Activated CD8-positive, alpha-beta memory T cell treated with anti-CD3 and anti-CD28 coated beads, Interleukin-2, amount 10 ng/mL, durations not matched to agents 7 days and 5 days (primary cell): ENCODE measurements around the gene HECTD4. TPM values are rescaled to one million over a fixed set of nuclear protein-coding genes. Genes with fewer than 3 reads are reported as not detected.

ENCODE experiments used
- ATAC-seq: fragments of 150-1000 bp; cut with Tn5 transposase; one replicate; pipeline ENCODE4 v1.10.0; 2021; ENCODE audit warnings: moderate library complexity
- CTCF ChIA-PET: fragments of 350-600 bp; sonication (Branson Sonifier 250); formaldehyde crosslinking; loops from one replicate; lab custom pipeline; 2021; ENCODE audit warnings: antibody characterized with exemption; lab: Charles Lee
- DNase-seq: peaks from one replicate; pipeline ENCODE4 v3.0.0-alpha.2; 2020
- H3K27ac Mint-ChIP-seq: one replicate; pipeline ENCODE4 v1.8.0; 2021; ENCODE audit warnings: mild to moderate bottlenecking, mixed read lengths
- H3K27me3 Mint-ChIP-seq: one replicate; pipeline ENCODE4 v1.8.0; 2021; ENCODE audit warnings: mixed read lengths
- H3K36me3 Mint-ChIP-seq: one replicate; pipeline ENCODE4 v1.8.0; 2021; ENCODE audit warnings: mild to moderate bottlenecking, mixed read lengths
- H3K4me1 Mint-ChIP-seq: one replicate; pipeline ENCODE4 v1.8.0; 2021; ENCODE audit warnings: mixed read lengths
- H3K4me3 Mint-ChIP-seq: one replicate; pipeline ENCODE4 v1.8.0; 2021; ENCODE audit warnings: mild to moderate bottlenecking, moderate library complexity, mixed read lengths
- H3K9me3 Mint-ChIP-seq: one replicate; pipeline ENCODE4 v1.8.0; 2022; ENCODE audit warnings: low read depth, mixed read lengths
- total RNA-seq, 2 experiments: library from RNA; stranded (reverse); gene quantifications; one replicate each; pipeline ENCODE4 v1.2.3, GENCODE V29; 2021

HECTD4 gene
- total RNA-seq, 2 experiments from 2014 or later: 49.3 to 55.4 TPM

- CTCF ChIA-PET: interaction anchor here (1.6 kb wide), 1 partner anchor 91 kb away, joined by 4 read pairs; no protein-coding TSS in a partner anchor
- Mint-ChIP-seq H3K27ac (no peak overlapping the region), H3K27me3 (no peaks in the 10 kb centered on the region), H3K36me3 (peaks cover 5% of the 10 kb centered on the region), H3K9me3 (no peaks in the 10 kb centered on the region), H3K4me3 (no peak overlapping the region), H3K4me1 (peaks cover 6% of the 10 kb centered on the region)
- DNase-seq (no peak), ATAC-seq (no peak)
These were observed 86.0 kb downstream of the HECTD4 start for GRCh38 chr12:112296183-112296582.

DNA sequence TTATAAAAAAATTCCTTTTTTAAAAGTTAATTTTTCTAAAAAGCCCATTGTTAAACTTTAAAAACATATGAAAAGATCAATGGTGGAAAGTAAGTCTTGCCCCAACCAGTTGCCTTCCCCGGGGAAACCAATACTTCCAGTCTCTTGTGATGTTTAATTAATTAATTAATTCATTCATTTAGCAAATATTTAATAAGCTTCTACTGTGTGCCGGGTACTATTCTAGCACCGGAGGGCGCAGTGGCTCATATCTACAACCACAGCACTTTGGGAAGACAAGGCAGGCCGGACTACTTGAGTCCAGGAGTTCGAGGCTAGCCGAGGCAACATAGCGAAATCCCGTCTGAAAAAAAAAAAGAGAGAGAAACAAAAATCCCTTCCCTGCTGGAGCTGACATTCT, 87.4 kb downstream of the HECTD4 start:
- DNase-seq (no peak), ATAC-seq (no peak)
- Mint-ChIP-seq H3K27me3 (no peaks in the 10 kb centered on the region), H3K36me3 (peaks cover 8% of the 10 kb centered on the region), H3K4me1 (peaks cover 6% of the 10 kb centered on the region), H3K27ac (no peak overlapping the region), H3K9me3 (peaks cover 4% of the 10 kb centered on the region), H3K4me3 (no peak overlapping the region)
- CTCF ChIA-PET: interaction anchor here (0.6 to 1.6 kb wide), 2 partner anchors 34 to 92 kb away, joined by 3 to 4 read pairs; no protein-coding TSS in a partner anchor

DNA sequence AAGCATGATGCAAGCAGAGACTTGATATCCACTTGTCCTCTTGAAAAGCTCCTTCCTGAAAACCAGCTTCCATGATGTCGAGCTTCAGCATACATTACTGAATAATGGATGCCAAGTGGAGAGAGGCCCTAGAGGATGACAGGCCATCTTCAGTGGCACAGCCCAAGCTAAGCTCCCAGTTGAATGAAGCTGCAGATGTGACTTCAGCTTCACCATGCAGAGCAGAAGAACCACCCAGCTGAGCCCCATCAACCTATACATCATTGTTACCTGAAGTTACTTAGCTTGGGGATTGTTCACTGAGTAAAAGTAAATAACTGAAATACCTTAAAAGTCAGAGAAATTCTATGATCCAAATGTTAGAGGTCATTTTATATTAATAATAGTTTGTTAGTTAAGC, 93.6 kb downstream of the HECTD4 start:
- DNase-seq: no peak
- CTCF ChIA-PET: no interaction called here
- H3K4me1 Mint-ChIP-seq: peaks cover 6% of the 10 kb centered on the region

DNA sequence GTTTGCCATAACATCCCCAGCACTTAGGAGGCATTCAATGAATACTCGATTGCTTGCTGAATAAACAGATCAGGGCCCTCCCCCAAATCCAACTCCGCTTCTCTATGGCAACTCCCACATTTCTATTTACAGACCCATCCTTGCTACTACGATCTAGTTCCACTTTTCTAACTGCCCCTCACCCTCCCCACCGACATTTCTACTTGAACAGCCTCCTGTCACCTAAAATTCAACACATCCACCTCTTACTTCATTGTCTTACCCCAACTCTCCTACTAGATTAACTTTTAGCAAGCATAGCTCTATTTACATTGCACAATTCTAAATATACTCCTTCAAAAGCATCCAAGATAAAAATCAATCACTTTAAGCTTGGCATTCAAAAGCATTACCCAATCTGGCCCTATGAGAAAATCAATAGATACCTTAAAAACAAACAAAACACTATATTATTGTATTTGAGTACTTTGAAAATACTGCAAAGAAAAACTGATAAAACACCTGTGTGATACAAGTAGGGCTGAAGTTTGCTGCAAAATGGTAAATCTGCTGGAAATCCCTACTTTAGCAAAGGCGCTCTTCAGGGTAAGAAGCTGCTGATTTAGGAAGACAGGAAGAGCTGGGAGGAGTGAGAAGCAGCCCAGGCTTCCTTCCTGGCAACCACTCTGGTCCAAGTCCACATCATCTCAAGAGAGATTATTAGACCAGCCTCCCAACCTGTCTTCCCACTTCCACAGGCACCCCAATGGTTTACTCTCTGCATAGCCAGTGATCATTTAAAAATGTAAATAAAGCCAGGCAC, 96.4 kb downstream of the HECTD4 start:
- ATAC-seq: no peak
- Mint-ChIP-seq H3K36me3 (peaks cover 9% of the 10 kb centered on the region), H3K9me3 (peaks cover 5% of the 10 kb centered on the region), H3K27me3 (no peaks in the 10 kb centered on the region), H3K27ac (no peak overlapping the region), H3K4me3 (no peak overlapping the region), H3K4me1 (no peaks in the 10 kb centered on the region)
- CTCF ChIA-PET: no interaction called here
- DNase-seq: no peak

More for the DNA sequence above, 93.6 kb downstream of the HECTD4 start:
- no peak overlapping the region for H3K27ac Mint-ChIP-seq
- peaks cover 15% of the 10 kb centered on the region for H3K36me3 Mint-ChIP-seq
- H3K9me3 Mint-ChIP-seq: peaks cover 8% of the 10 kb centered on the region
- H3K4me3 Mint-ChIP-seq: no peak overlapping the region
- no peak for ATAC-seq
- no peaks in the 10 kb centered on the region for H3K27me3 Mint-ChIP-seq

DNA sequence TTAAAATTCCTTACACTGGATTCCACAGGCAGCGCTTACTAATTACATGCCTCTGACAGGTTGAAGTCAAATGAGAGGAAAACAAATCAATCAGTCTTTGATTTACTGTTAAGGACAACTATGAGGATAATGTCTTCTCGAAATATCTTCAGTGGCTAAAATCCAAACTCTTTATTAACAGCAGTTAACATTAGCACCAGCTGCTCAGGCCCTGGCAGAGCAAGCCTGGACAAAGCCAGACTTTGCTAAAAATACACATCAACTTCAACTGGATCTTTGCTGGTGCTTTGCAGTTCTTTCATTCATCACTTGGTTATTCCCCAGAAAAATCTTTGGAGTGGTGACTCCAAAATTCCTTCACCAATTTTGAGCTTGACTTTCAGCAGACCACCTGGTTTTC, 98.7 kb downstream of the HECTD4 start:
- no peak for ATAC-seq
- CTCF ChIA-PET: interaction anchor here (0.5 to 1.0 kb wide), 4 partner anchors 81 to 772 kb away, joined by 3 read pairs; no protein-coding TSS in a partner anchor
- H3K4me3 Mint-ChIP-seq: no peak overlapping the region
- peaks cover 2% of the 10 kb centered on the region for H3K36me3 Mint-ChIP-seq
- no peaks in the 10 kb centered on the region for H3K27me3 Mint-ChIP-seq
- H3K4me1 Mint-ChIP-seq: no peaks in the 10 kb centered on the region
- no peaks in the 10 kb centered on the region for H3K9me3 Mint-ChIP-seq
- no peak overlapping the region for H3K27ac Mint-ChIP-seq
- no peak for DNase-seq

GRCh38 chr12:112282920-112283319, 99.3 kb downstream of the HECTD4 start:
- CTCF ChIA-PET: interaction anchor here (0.5 kb wide), 1 partner anchor 697 kb away, joined by 3 read pairs; no protein-coding TSS in a partner anchor
- no peaks in the 10 kb centered on the region for H3K4me1 Mint-ChIP-seq
- no peaks in the 10 kb centered on the region for H3K9me3 Mint-ChIP-seq
- no peak overlapping the region for H3K4me3 Mint-ChIP-seq
- ATAC-seq (no peak), DNase-seq (no peak)
- H3K27me3 Mint-ChIP-seq: no peaks in the 10 kb centered on the region
- H3K27ac Mint-ChIP-seq: no peak overlapping the region
- peaks cover 2% of the 10 kb centered on the region for H3K36me3 Mint-ChIP-seq

GRCh38 chr12:112275836-112276235, 106.4 kb downstream of the HECTD4 start:
- Mint-ChIP-seq H3K27ac (no peak overlapping the region), H3K4me1 (no peaks in the 10 kb centered on the region), H3K9me3 (no peaks in the 10 kb centered on the region), H3K27me3 (no peaks in the 10 kb centered on the region), H3K4me3 (no peak overlapping the region), H3K36me3 (peaks cover 22% of the 10 kb centered on the region)
- CTCF ChIA-PET: interaction anchor here (0.6 kb wide), 1 partner anchor 58 kb away, joined by 3 read pairs; no protein-coding TSS in a partner anchor
- ATAC-seq (no peak), DNase-seq (no peak)

DNA sequence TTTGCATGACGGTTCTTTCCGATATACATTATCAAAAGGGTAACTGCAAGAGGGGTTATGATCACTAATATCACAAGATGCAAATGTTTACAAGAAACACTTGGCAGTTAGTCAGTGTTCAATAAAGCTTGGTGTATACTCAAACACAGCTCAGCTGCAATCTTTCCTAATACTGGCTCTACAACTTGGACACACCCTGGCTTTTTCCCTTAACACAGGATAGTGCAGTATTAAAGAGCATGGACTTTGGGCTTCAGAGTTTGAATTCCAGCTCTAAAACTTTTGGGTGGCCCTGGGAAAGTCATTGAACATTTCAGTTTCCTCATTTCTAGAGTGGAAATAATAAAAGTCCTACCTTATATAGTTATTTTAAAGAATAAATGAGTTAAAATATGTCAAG, 107.0 kb downstream of the HECTD4 start:
- Mint-ChIP-seq H3K27me3 (no peaks in the 10 kb centered on the region), H3K4me3 (no peak overlapping the region), H3K4me1 (peaks cover 3% of the 10 kb centered on the region), H3K27ac (no peak overlapping the region), H3K9me3 (no peaks in the 10 kb centered on the region), H3K36me3 (peaks cover 25% of the 10 kb centered on the region)
- DNase-seq: no peak
- no peak for ATAC-seq
- CTCF ChIA-PET: no interaction called here

GRCh38 chr12:112270673-112271072, 111.6 kb downstream of the HECTD4 start:
- Mint-ChIP-seq H3K4me1 (peaks cover 5% of the 10 kb centered on the region), H3K27me3 (no peaks in the 10 kb centered on the region), H3K36me3 (peaks cover 26% of the 10 kb centered on the region), H3K9me3 (no peaks in the 10 kb centered on the region), H3K4me3 (no peak overlapping the region), H3K27ac (no peak overlapping the region)
- ATAC-seq: no peak
- CTCF ChIA-PET: no interaction called here
- DNase-seq: no peak

GRCh38 chr12:112266473-112266872, 115.8 kb downstream of the HECTD4 start:
- Mint-ChIP-seq H3K4me1 (peaks cover 5% of the 10 kb centered on the region), H3K27ac (no peak overlapping the region), H3K27me3 (no peaks in the 10 kb centered on the region), H3K4me3 (no peak overlapping the region), H3K9me3 (no peaks in the 10 kb centered on the region), H3K36me3 (peaks cover 15% of the 10 kb centered on the region)
- CTCF ChIA-PET: interaction anchor here (0.5 kb wide), 1 partner anchor 55 kb away, joined by 3 read pairs; no protein-coding TSS in a partner anchor
- no peak for DNase-seq
- ATAC-seq: no peak

- CTCF ChIA-PET: no interaction called here
- H3K27me3 Mint-ChIP-seq: no peaks in the 10 kb centered on the region
- no peak overlapping the region for H3K27ac Mint-ChIP-seq
- peaks cover 8% of the 10 kb centered on the region for H3K36me3 Mint-ChIP-seq
- ATAC-seq (no peak), DNase-seq (no peak)
- no peaks in the 10 kb centered on the region for H3K9me3 Mint-ChIP-seq
- no peaks in the 10 kb centered on the region for H3K4me1 Mint-ChIP-seq
- no peak overlapping the region for H3K4me3 Mint-ChIP-seq
These were observed 120.7 kb downstream of the HECTD4 start for GRCh38 chr12:112261559-112261958.

DNA sequence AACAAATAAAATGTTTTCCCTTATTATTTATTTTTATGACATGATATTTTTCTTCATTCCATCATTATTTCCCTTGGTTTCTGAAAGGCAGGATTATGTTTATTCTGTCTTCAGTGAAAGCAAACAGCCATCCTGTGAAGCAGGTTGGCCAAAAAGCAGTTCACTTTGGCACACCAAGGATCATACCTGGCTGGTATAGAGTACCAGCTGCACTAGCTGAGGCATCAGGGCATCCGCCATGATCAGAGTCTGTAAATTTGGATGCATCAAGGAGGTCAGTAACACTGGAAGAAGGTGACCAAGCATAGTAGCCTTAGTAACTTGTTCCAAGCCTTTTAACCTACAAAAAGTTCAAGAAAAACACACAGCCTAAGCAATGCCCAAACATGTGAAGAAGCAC, 123.3 kb downstream of the HECTD4 start:
- CTCF ChIA-PET: interaction anchor here (1.0 kb wide), 1 partner anchor 128 kb away, joined by 3 read pairs; no protein-coding TSS in a partner anchor
- Mint-ChIP-seq H3K9me3 (no peaks in the 10 kb centered on the region), H3K27ac (no peak overlapping the region), H3K36me3 (peaks cover 10% of the 10 kb centered on the region), H3K4me3 (no peak overlapping the region), H3K27me3 (no peaks in the 10 kb centered on the region), H3K4me1 (no peaks in the 10 kb centered on the region)
- no peak for ATAC-seq
- DNase-seq: no peak

- Mint-ChIP-seq H3K4me3 (no peak overlapping the region), H3K9me3 (no peaks in the 10 kb centered on the region), H3K27ac (no peak overlapping the region), H3K36me3 (peaks cover 21% of the 10 kb centered on the region), H3K4me1 (no peaks in the 10 kb centered on the region), H3K27me3 (no peaks in the 10 kb centered on the region)
- CTCF ChIA-PET: interaction anchor here (1.7 to 2.1 kb wide), 2 partner anchors 13 to 130 kb away, joined by 4 to 5 read pairs; no protein-coding TSS in a partner anchor
- ATAC-seq: no peak
- no peak for DNase-seq
These were observed 125.5 kb downstream of the HECTD4 start for GRCh38 chr12:112256780-112257179.

DNA sequence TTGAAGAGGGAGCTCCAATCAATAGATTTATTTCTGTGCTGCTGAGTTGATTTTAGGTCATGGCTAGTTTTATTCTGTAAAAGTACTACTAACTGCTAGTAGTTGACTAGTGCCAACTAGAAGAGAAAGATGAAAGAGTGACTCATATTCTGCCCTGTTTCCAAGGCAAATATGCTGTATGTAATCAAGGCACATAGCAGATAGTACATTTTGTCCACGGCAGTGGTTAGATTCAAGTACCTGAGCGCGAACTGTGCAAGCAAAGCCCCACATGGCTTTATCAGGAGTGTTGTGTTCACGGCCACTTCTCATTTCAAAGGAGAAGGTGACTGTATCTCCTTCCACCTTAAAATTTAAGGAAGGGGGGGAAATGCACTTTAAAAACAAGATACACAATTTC, 130.0 kb downstream of the HECTD4 start:
- Mint-ChIP-seq H3K4me3 (no peak overlapping the region), H3K27me3 (no peaks in the 10 kb centered on the region), H3K27ac (no peak overlapping the region), H3K9me3 (no peaks in the 10 kb centered on the region), H3K36me3 (peaks cover 16% of the 10 kb centered on the region), H3K4me1 (no peaks in the 10 kb centered on the region)
- DNase-seq: no peak
- CTCF ChIA-PET: no interaction called here
- no peak for ATAC-seq
